ENCODE measurements around the gene CDHR2. TPM values are rescaled to one million over a fixed set of nuclear protein-coding genes. Genes with fewer than 3 reads are reported as not detected.
A peak's percentile ranks its signal among the peaks of the same experiment; 100 is the strongest.
"Not testable (repeated sequence)": the region's sequence is repeated elsewhere in the genome, so short reads cannot be mapped to it uniquely, and the experiment has no call there.

The CDHR2 gene
- total RNA-seq, 1 experiment from 2014 or later, result 0.20 TPM

DNA sequence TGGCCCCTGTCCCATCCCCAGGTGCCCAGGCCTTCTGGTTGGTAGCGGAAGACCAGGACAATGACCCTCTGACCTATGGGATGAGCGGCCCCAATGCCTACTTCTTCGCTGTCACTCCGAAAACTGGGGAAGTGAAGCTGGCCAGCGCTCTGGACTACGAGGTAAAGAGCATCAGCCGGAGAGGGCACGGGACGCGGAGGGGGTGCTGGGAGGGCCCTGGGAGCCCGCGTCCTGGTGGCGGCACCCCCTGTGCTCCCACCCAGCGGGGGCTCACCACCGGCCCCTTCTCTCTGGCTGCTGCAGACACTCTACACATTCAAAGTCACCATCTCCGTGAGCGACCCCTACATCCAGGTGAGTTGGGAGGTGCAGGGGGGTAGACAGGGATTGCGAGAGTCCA lies 19.5 kb downstream of the CDHR2 start:
- no peak for DNase-seq (ENCODE audit: low spot score)

DNA sequence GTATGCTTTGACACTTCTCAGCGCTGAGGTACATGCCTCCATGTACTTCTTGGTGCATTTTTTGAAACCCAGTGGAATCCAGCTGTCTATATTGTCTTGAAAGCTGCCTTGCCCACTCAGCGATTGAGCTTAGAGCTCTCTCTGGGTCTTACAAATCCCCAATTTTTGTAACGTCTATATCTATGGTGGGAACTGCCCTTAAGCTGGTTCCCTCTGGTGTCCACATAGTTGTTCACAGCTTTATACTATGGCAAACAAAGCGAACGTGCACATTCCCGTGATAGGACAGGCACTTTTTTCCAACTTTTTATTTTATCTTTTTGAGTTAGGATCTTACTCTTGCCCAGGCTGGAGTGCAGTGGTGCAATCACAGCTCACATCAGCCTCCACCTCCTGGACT lies 20.9 kb downstream of the CDHR2 start:
- DNase-seq (ENCODE audit: low spot score), result no peak

- DNase-seq (ENCODE audit: low spot score), result peak; percentile 61
Measured at GRCh38 chr5:176573564-176574296, 24.6 kb downstream of the CDHR2 start.

DNA sequence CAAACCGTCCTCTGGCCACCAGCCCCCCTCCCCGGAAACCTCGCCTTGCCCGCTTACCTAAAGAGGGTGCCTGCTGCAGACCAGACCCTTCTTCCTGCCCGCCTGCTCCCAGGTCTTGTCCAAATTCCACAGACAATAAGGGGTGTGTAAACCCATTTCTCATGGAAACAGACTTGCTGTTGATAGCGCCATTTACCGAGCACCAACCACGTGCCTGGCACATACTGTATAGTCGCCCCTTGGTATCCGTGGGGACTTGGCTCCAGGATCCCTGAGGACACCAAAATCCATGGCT lies 25.1 kb downstream of the CDHR2 start:
- DNase-seq (ENCODE audit: low spot score), result no peak

- DNase-seq (ENCODE audit: low spot score), result no peak
Measured at GRCh38 chr5:176575066-176575465, 25.9 kb downstream of the CDHR2 start.

DNA sequence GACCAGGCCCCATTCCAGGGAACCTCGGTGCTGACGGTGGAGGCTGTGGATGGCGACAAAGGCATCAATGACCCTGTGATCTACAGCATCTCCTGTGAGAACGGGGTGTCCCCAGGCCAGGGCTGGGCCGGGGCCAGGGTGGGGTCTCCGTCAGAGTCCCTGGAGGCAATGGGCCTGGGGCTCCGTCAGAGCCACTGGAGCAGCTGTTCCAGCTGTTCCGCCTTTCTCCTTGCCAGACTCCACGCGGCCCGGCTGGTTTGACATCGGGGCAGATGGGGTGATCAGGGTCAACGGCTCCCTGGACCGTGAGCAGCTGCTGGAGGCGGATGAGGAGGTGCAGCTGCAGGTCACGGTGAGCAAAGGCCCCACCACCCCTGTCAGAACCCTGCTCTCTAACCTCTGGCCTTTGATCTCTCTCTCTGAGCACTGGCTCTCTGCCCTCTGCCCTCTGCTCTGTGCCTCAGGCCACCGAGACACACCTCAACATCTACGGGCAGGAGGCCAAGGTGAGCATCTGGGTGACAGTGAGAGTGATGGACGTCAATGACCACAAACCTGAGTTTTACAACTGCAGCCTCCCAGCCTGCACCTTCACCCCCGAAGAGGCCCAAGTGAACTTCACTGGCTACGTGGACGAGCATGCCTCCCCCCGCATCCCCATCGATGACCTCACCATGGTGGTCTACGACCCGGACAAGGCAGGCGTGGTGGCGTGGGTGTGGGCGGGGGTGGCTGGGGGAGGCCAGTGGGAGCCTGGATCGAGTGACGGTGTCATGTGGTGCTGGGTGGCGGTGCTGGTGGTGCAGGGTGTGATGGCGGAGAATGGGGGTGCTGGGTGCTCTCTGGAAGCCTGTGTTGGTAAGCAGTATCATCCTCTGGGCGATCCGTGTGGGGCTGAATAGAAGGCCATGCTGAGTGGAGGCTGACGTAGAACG lies 26.6 kb downstream of the CDHR2 start:
- no peak for DNase-seq (ENCODE audit: low spot score)

DNA sequence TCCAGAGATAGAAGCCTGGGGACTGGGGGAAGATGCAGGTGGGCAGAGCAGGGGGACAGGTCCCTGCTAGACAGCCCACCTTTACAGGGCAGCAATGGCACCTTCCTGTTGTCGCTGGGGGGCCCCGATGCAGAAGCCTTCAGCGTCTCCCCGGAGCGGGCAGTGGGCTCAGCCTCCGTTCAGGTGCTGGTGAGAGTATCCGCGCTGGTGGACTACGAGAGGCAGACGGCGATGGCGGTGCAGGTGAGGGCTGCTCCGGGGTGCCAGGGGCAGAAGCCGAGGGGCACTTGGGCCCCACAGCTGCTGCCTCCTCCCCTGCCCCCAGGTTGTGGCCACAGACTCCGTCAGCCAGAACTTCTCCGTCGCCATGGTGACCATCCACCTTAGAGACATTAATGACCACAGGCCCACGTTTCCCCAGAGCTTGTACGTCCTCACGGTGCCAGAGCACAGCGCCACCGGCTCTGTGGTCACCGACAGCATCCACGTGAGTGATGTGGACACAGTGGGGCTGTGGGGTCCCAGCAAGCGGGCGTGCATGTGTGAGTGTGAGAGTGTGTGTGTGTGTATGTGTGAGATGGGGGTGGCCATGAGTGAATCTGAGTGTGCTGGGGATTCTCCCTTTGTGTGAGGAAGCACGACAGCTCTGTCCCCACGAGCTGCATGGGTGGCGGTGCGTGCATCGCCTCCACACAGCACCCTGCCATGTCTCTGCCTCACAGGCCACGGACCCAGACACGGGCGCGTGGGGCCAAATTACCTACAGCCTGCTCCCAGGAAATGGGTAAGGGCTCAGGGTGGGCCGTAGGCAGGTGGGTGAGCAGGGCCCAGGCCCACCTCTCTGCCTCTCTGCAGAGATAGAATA lies 28.4 kb downstream of the CDHR2 start:
- no peak for DNase-seq (ENCODE audit: low spot score)

GRCh38 chr5:176578391-176578808 lies 29.3 kb downstream of the CDHR2 start:
- DNase-seq (ENCODE audit: low spot score), result peak; percentile 88

DNA sequence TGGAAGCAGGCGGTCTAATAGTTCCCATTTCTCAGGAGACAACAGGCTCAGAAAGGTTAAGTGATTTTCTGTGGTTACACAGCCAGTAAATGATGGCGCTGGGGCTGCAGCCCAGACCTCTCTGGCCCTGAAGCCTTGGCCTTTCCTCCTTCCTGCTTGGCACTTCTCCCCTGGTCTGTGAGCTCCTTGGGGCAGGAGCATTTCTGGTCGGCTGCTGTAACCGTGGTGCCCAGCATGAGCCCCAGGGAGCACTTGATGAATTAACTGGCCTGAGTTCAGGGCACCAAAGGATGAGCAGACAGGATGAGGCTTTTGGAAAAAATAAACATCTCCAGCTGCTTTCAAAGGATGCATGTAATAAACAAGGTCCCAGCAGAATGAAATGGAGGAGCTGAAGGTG lies 30.2 kb downstream of the CDHR2 start:
- no peak for DNase-seq (ENCODE audit: low spot score)

- no peak for DNase-seq (ENCODE audit: low spot score)
Measured at GRCh38 chr5:176581361-176581760, 32.2 kb downstream of the CDHR2 start.

DNA sequence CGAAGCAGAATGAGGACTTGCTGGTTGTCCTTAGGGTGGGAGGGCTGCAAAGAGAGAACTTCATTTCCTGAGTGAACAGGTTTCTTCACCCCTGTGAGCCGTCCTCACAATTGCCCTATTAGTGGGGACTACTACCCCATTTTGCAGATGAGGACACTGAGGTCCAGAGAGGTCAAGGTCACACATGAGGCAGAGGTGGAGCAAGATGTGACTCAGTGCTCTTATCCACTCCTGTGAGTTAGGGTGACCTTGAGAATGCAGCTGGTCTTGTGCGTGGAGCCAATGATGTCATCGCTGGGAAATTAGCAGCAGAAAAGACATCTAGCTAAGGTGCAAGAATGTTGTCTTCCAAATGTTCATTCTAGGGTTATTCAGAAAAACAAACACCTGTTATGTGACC lies 33.9 kb downstream of the CDHR2 start:
- no peak for DNase-seq (ENCODE audit: low spot score)

GRCh38 chr5:176587398-176587797 lies 38.3 kb downstream of the CDHR2 start:
- no peak for DNase-seq (ENCODE audit: low spot score)

- DNase-seq (ENCODE audit: low spot score), result no peak
Measured at GRCh38 chr5:176588297-176588696, 39.2 kb downstream of the CDHR2 start.

- no peak for DNase-seq (ENCODE audit: low spot score)
Measured at GRCh38 chr5:176589039-176589769, 40.1 kb downstream of the CDHR2 start.

- DNase-seq (ENCODE audit: low spot score), result no peak
Measured at GRCh38 chr5:176590035-176590717, 41.0 kb downstream of the CDHR2 start.

GRCh38 chr5:176591667-176592066 lies 42.5 kb downstream of the CDHR2 start:
- not testable (repeated sequence) for DNase-seq (ENCODE audit: low spot score)

- DNase-seq (ENCODE audit: low spot score), result no peak
Measured at GRCh38 chr5:176592573-176592972, 43.4 kb downstream of the CDHR2 start.

GRCh38 chr5:176593273-176593869 lies 44.2 kb downstream of the CDHR2 start:
- no peak for DNase-seq (ENCODE audit: low spot score)

DNA sequence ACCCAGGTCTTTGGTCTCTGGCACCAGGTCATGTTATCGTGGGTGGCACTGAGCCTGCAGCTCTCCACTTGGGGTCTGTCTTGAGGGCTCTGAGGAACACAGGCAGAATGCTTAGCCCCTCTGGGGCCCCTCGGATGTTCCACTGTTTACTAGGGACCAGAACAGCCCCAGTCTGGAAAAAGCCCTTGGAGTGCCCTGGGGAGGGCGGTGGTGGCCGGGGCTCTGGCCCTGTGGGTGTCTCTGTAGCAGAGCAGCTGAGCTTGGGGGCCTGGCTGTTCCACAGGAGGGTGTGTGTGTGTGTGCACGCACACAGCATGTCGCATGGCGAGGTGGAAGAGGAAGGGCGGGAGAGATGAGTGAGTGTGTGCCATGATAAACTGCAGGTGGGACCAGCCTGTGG lies 45.4 kb downstream of the CDHR2 start:
- DNase-seq (ENCODE audit: low spot score), result no peak

DNA sequence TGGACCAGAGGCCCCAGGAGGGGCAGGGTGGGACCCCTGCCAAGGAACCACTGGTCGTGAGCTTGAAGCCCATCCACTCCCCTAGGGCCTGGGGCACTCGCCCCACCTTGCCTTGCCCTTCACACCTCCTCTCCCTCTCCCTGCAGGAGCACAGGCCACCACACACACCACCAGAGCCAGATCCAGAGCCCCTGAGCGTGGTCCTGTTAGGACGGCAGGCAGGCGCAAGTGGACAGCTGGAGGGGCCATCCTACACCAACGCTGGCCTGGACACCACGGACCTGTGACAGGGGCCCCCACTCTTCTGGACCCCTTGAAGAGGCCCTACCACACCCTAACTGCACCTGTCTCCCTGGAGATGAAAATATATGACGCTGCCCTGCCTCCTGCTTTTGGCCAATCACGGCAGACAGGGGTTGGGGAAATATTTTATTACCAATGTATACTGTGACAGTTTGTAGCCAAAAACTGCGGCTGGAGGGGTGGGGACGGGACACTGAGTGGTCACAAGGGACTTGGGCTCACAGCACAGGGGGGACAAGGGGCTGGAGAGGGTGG lies 46.3 kb downstream of the CDHR2 start:
- no peak for DNase-seq (ENCODE audit: low spot score)
